ENCODE results near the gene SIM2.

DNA sequence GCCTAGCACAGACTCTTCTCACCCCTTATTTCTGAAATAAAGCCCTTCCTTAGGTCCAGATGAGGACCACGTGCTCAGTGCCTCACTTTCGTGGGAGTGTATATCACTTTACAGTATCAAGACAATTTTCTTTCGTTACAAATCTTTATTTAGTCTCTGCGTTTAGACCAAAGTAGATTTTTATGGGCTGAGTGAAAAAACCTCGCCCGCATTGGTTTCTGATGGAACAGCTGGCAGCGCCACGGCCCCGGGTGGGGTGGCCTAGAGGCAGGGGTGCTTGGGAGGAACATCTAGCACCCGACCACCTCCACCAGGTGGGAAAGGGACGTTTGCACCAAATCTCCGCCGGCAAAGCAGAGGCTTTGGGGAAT, 7.6 kb downstream of the SIM2 start:
- TF ChIP-seq POLR2AphosphoS5 (IDR thresholded peaks at IDR 0.05; ENCODE audit: borderline replicate concordance, low read depth, low read length) (no peak), EZH2 (IDR thresholded peaks at IDR 0.05) (no peak), FOXP2 (optimal IDR thresholded peaks at IDR 0.05; ENCODE audit: control extremely low read depth, extremely low read length, insufficient read depth) (no peak)

Measured in SK-N-MC (cell line).